ENCODE measurements around the gene FASTK. TPM values are rescaled to one million over a fixed set of nuclear protein-coding genes. Genes with fewer than 3 reads are reported as not detected.

The FASTK gene
- total RNA-seq, 1 donor = 87.6 TPM

GRCh38 chr7:151074817-151075661 lies 5.6 kb downstream of the FASTK start:
- peaks cover 20% of the 10 kb centered on the region for H4K20me1 ChIP-seq (ENCODE audit: insufficient read depth, low read length)
- H2AFZ ChIP-seq (ENCODE audit: low read length) = no peak overlapping the region
- no peak for TF ChIP-seq CTCF (IDR thresholded peaks at IDR 0.05; ENCODE audit: extremely low read depth, low read depth, low read length)
- peaks cover 8% of the 10 kb centered on the region for H3K4me1 ChIP-seq (ENCODE audit: insufficient read depth, low read length)
- no peak overlapping the region for H3K4me2 ChIP-seq (ENCODE audit: insufficient read depth, low read length)
- DNase-seq (ENCODE audit: insufficient read length, low spot score, missing footprints) = peak; percentile 83
- no peak overlapping the region for H3K4me3 ChIP-seq (ENCODE audit: insufficient read depth, low read length)
- H3K36me3 ChIP-seq (ENCODE audit: insufficient read depth, low read length) = peaks cover 44% of the 10 kb centered on the region
- no peak overlapping the region for H3K27ac ChIP-seq (ENCODE audit: low read depth, low read length)
- H3K27me3 ChIP-seq (ENCODE audit: insufficient read depth, low read length) = no peaks in the 10 kb centered on the region
- peaks cover 24% of the 10 kb centered on the region for H3K79me2 ChIP-seq (ENCODE audit: insufficient read depth, low read length)
- no peaks in the 10 kb centered on the region for H3K9me3 ChIP-seq (ENCODE audit: low read depth, low read length)

DNA sequence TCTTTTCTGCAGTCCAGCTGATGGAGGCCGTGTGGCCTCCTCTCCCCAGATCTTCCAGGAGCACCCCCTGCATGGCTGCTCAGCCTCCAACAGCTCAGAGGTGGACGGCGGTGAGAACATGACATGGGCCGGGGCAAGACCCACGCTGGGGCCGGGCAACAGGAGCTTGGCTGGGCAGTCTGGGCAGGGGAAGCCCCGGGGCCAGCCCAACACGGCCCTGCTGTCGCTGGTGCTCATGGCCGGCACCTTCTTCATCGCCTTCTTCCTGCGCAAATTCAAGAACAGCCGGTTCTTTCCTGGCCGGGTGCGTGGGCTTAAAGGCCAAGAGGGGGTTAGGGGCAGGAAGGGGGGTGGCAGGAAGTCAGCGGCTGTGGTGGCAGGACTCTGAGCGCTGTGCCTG lies 6.6 kb downstream of the FASTK start:
- Histone ChIP-seq H3K36me3 (ENCODE audit: insufficient read depth, low read length) (peaks cover 51% of the 10 kb centered on the region), H3K27me3 (ENCODE audit: insufficient read depth, low read length) (no peaks in the 10 kb centered on the region), H3K4me3 (ENCODE audit: insufficient read depth, low read length) (no peak overlapping the region), H3K27ac (ENCODE audit: low read depth, low read length) (no peak overlapping the region), H3K79me2 (ENCODE audit: insufficient read depth, low read length) (peaks cover 13% of the 10 kb centered on the region), H4K20me1 (ENCODE audit: insufficient read depth, low read length) (peaks cover 10% of the 10 kb centered on the region), H3K4me1 (ENCODE audit: insufficient read depth, low read length) (no peaks in the 10 kb centered on the region), H2AFZ (ENCODE audit: low read length) (no peak overlapping the region), H3K9me3 (ENCODE audit: low read depth, low read length) (no peaks in the 10 kb centered on the region), H3K4me2 (ENCODE audit: insufficient read depth, low read length) (no peak overlapping the region)
- TF ChIP-seq CTCF (IDR thresholded peaks at IDR 0.05; ENCODE audit: extremely low read depth, low read depth, low read length) = no peak
- DNase-seq (ENCODE audit: insufficient read length, low spot score, missing footprints) = no peak

GRCh38 chr7:151071032-151071866 lies 9.4 kb downstream of the FASTK start:
- H3K36me3 ChIP-seq (ENCODE audit: insufficient read depth, low read length) = peaks cover 70% of the 10 kb centered on the region
- TF ChIP-seq CTCF (IDR thresholded peaks at IDR 0.05; ENCODE audit: extremely low read depth, low read depth, low read length) = no peak

DNA sequence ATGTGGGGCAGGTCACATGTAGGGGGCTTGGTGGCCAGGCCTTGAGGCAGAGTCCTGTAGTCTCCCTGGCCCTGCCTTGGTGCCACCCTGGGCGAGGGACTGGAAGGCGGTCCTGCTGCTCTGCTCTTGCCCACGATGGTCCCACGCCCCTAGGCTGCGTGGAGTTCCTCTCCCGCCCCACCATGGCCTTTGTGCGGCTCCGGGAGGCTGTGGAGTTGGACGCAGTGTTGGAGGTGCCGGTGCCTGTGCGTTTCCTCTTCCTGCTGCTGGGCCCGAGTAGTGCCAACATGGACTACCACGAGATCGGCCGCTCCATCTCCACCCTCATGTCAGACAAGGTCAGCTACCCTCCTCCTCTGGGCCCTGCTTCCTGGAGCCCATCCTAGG lies 10.0 kb downstream of the FASTK start:
- Histone ChIP-seq H3K36me3 (ENCODE audit: insufficient read depth, low read length) (peaks cover 68% of the 10 kb centered on the region), H2AFZ (ENCODE audit: low read length) (no peak overlapping the region), H3K4me3 (ENCODE audit: insufficient read depth, low read length) (no peak overlapping the region), H3K4me1 (ENCODE audit: insufficient read depth, low read length) (no peaks in the 10 kb centered on the region), H3K79me2 (ENCODE audit: insufficient read depth, low read length) (no peaks in the 10 kb centered on the region), H3K4me2 (ENCODE audit: insufficient read depth, low read length) (no peak overlapping the region), H4K20me1 (ENCODE audit: insufficient read depth, low read length) (peaks cover 8% of the 10 kb centered on the region), H3K9me3 (ENCODE audit: low read depth, low read length) (no peaks in the 10 kb centered on the region), H3K27me3 (ENCODE audit: insufficient read depth, low read length) (no peaks in the 10 kb centered on the region), H3K27ac (ENCODE audit: low read depth, low read length) (no peak overlapping the region)
- no peak for DNase-seq (ENCODE audit: insufficient read length, low spot score, missing footprints)
- no peak for TF ChIP-seq CTCF (IDR thresholded peaks at IDR 0.05; ENCODE audit: extremely low read depth, low read depth, low read length)

More at GRCh38 chr7:151071032-151071866, 9.4 kb downstream of the FASTK start:
- no peak overlapping the region for H3K27ac ChIP-seq (ENCODE audit: low read depth, low read length)
- no peak for DNase-seq (ENCODE audit: insufficient read length, low spot score, missing footprints)
- no peaks in the 10 kb centered on the region for H3K9me3 ChIP-seq (ENCODE audit: low read depth, low read length)
- no peak overlapping the region for H2AFZ ChIP-seq (ENCODE audit: low read length)
- H3K4me1 ChIP-seq (ENCODE audit: insufficient read depth, low read length) = no peaks in the 10 kb centered on the region
- no peak overlapping the region for H3K4me2 ChIP-seq (ENCODE audit: insufficient read depth, low read length)
- H3K79me2 ChIP-seq (ENCODE audit: insufficient read depth, low read length) = no peaks in the 10 kb centered on the region
- no peak overlapping the region for H3K4me3 ChIP-seq (ENCODE audit: insufficient read depth, low read length)
- no peaks in the 10 kb centered on the region for H3K27me3 ChIP-seq (ENCODE audit: insufficient read depth, low read length)
- H4K20me1 ChIP-seq (ENCODE audit: insufficient read depth, low read length) = peaks cover 3% of the 10 kb centered on the region
